H9 (cell line): Measurements from ENCODE around the gene GGA3. TPM values are rescaled to one million over a fixed set of nuclear protein-coding genes. Genes with fewer than 3 reads are reported as not detected.
A peak's percentile ranks its signal among the peaks of the same experiment; 100 is the strongest.
"Not testable (repeated sequence)": the region's sequence is repeated elsewhere in the genome, so short reads cannot be mapped to it uniquely, and the experiment has no call there.

Experiments used
- DNase-seq: peaks from one replicate; pipeline ENCODE4 v3.0.0-alpha.2; 2017
- H2AFZ ChIP-seq: one replicate; pipeline ENCODE4 v1.6.1; 2013; ENCODE audit warnings: mild to moderate bottlenecking, low read length, control low read depth, moderate library complexity
- H2AK5ac ChIP-seq: 2 replicates; pipeline ENCODE4 v1.6.1; 2013; ENCODE audit warnings: low read length, control low read depth, mixed read lengths; ENCODE audit not compliant: insufficient read length
- H2BK120ac ChIP-seq: one replicate; pipeline ENCODE4 v1.6.1; 2013; ENCODE audit warnings: low read depth, mild to moderate bottlenecking, low read length, control low read depth, inconsistent platforms; ENCODE audit not compliant: poor library complexity, severe bottlenecking
- H2BK12ac ChIP-seq: 2 replicates; pipeline ENCODE4 v1.6.1; 2013; ENCODE audit warnings: low read length, control low read depth, mixed read lengths, low read depth; ENCODE audit not compliant: insufficient read length
- H2BK15ac ChIP-seq: 2 replicates; pipeline ENCODE4 v1.6.1; 2013; ENCODE audit warnings: low read depth, low read length, control low read depth
- H2BK20ac ChIP-seq: one replicate; pipeline ENCODE4 v1.6.1; 2013; ENCODE audit warnings: low read depth, mild to moderate bottlenecking, low read length, control low read depth, inconsistent platforms; ENCODE audit not compliant: poor library complexity, severe bottlenecking
- H2BK5ac ChIP-seq: 2 replicates; pipeline ENCODE4 v1.6.1; 2013; ENCODE audit warnings: low read length, control low read depth, mixed read lengths; ENCODE audit not compliant: insufficient read length
- H3K14ac ChIP-seq: 2 replicates; pipeline ENCODE4 v1.6.1; 2013; ENCODE audit warnings: low read length, control low read depth; ENCODE audit not compliant: insufficient read depth
- H3K18ac ChIP-seq: 2 replicates; pipeline ENCODE4 v1.6.1; 2013; ENCODE audit warnings: low read depth, mild to moderate bottlenecking, mixed read lengths, low read length, control low read depth; ENCODE audit not compliant: insufficient read length
- H3K23ac ChIP-seq: 2 replicates; pipeline ENCODE4 v1.6.1; 2013; ENCODE audit warnings: low read length, control low read depth, mixed read lengths, low read depth; ENCODE audit not compliant: insufficient read length
- H3K23me2 ChIP-seq: 2 replicates; pipeline ENCODE4 v1.6.1; 2013; ENCODE audit warnings: low read depth, mild to moderate bottlenecking, mixed read lengths, low read length, control low read depth; ENCODE audit not compliant: insufficient read length, poor library complexity, severe bottlenecking
- H3K27ac ChIP-seq: 2 replicates; pipeline ENCODE4 v1.5.1; 2013; ENCODE audit warnings: low read length, control low read depth, mixed read lengths, low read depth; ENCODE audit not compliant: insufficient read length
- H3K27me3 ChIP-seq: 2 replicates; pipeline ENCODE4 v1.6.1; 2013; ENCODE audit warnings: low read length, control low read depth, inconsistent platforms; ENCODE audit not compliant: insufficient read depth
- H3K4ac ChIP-seq: 2 replicates; pipeline ENCODE4 v1.6.1; 2013; ENCODE audit warnings: low read depth, mild to moderate bottlenecking, control low read depth, inconsistent platforms, low read length, moderate library complexity
- H3K4me1 ChIP-seq: 2 replicates; pipeline ENCODE4 v1.6.1; 2013; ENCODE audit warnings: low read length, control low read depth, inconsistent platforms; ENCODE audit not compliant: insufficient read depth
- H3K4me2 ChIP-seq: 2 replicates; pipeline ENCODE4 v1.6.1; 2013; ENCODE audit warnings: low read length, control low read depth, mixed read lengths; ENCODE audit not compliant: insufficient read length, insufficient read depth
- H3K56ac ChIP-seq: 2 replicates; pipeline ENCODE4 v1.6.1; 2013; ENCODE audit warnings: low read depth, mild to moderate bottlenecking, mixed read lengths, low read length, control low read depth; ENCODE audit not compliant: insufficient read length
- H3K79me1 ChIP-seq: 2 replicates; pipeline ENCODE4 v1.6.1; 2013; ENCODE audit warnings: low read depth, mild to moderate bottlenecking, moderate library complexity, low read length, control low read depth, inconsistent platforms; ENCODE audit not compliant: insufficient read depth, poor library complexity, severe bottlenecking
- H3K79me2 ChIP-seq: 2 replicates; pipeline ENCODE4 v1.6.1; 2013; ENCODE audit warnings: low read length, control low read depth, inconsistent platforms; ENCODE audit not compliant: insufficient read depth
- H3K9ac ChIP-seq: 2 replicates; pipeline ENCODE4 v1.6.1; 2013; ENCODE audit warnings: low read length, control low read depth, mixed read lengths; ENCODE audit not compliant: insufficient read length; ENCODE audit errors: extremely low read depth
- H3K9me3 ChIP-seq: one replicate; pipeline ENCODE4 v1.6.1; 2013; ENCODE audit warnings: low read depth, low read length, inconsistent platforms; ENCODE audit not compliant: control insufficient read depth
- H3T11ph ChIP-seq: one replicate; pipeline ENCODE4 v1.6.1; 2013; ENCODE audit warnings: mild to moderate bottlenecking, low read length, control low read depth, inconsistent platforms
- H4K20me1 ChIP-seq: one replicate; pipeline ENCODE4 v1.6.1; 2013; ENCODE audit not compliant: control insufficient read depth, insufficient read length, insufficient read depth
- H4K5ac ChIP-seq: 2 replicates; pipeline ENCODE4 v1.6.1; 2013; ENCODE audit warnings: low read depth, mild to moderate bottlenecking, mixed read lengths, low read length, control low read depth; ENCODE audit not compliant: insufficient read length
- H4K8ac ChIP-seq: replicated peaks from 2 replicates; pipeline ENCODE4 v1.6.1; 2013; ENCODE audit warnings: low read length, control low read depth, mixed read lengths, low read depth; ENCODE audit not compliant: insufficient read length
- H4K91ac ChIP-seq: 2 replicates; pipeline ENCODE4 v1.6.1; 2013; ENCODE audit warnings: low read depth, mild to moderate bottlenecking, moderate library complexity, mixed read lengths, low read length, control low read depth; ENCODE audit not compliant: insufficient read length
- H3K27ac Mint-ChIP-seq, 3 experiments: 2 replicates in 2 of 3; 3 replicates in 1 of 3; pipeline ENCODE4 v1.8.0; 2020 to 2021; ENCODE audit warnings: mixed read lengths in 3 of 3, mild to moderate bottlenecking in 1 of 3, moderate library complexity in 1 of 3
- H3K27me3 Mint-ChIP-seq: 2 replicates; pipeline ENCODE4 v1.8.0; 2021; ENCODE audit warnings: low read depth, mild to moderate bottlenecking, moderate library complexity, mixed read lengths
- H3K36me3 Mint-ChIP-seq, 3 experiments: 2 replicates in 2 of 3; 3 replicates in 1 of 3; pipeline ENCODE4 v1.8.0; 2020 to 2021; ENCODE audit warnings: low read depth in 3 of 3, mixed read lengths in 3 of 3; ENCODE audit not compliant: insufficient read depth in 1 of 3
- H3K4me1 Mint-ChIP-seq, 2 experiments: 2 replicates each; pipeline ENCODE4 v1.8.0; 2020; ENCODE audit warnings: mixed read lengths in 2 of 2
- H3K4me3 Mint-ChIP-seq, 2 experiments: 2 replicates in 1 of 2; 3 replicates in 1 of 2; pipeline ENCODE4 v1.8.0; 2020 to 2021; ENCODE audit warnings: mild to moderate bottlenecking in 2 of 2, mixed read lengths in 2 of 2, moderate library complexity in 1 of 2
- H3K9me3 Mint-ChIP-seq, 2 experiments: 2 replicates in 1 of 2; 3 replicates in 1 of 2; pipeline ENCODE4 v1.8.0; 2020; ENCODE audit warnings: mild to moderate bottlenecking in 2 of 2, mixed read lengths in 2 of 2, moderate library complexity in 1 of 2
- WGBS: extraction: QIAGEN DNeasy Blood & Tissue Kit; methylation state at CpG from one replicate; pipeline ENCODE4 v1.1.7; 2013; ENCODE audit warnings: missing lambda C conversion rate, low lambda C conversion rate, mixed read lengths; ENCODE audit not compliant: insufficient read length; ENCODE audit errors: extremely low coverage; 5-methylcytosine and 5-hydroxymethylcytosine counted together
- total RNA-seq: library from RNA; stranded (reverse); gene quantifications from 2 replicates; pipeline ENCODE4 v1.2.1, GENCODE V29; 2021

The GGA3 gene
- total RNA-seq, 1 experiment from 2014 or later, result 50.3 TPM

- H3K27ac Mint-ChIP-seq, result peak overlapping the region in 1 of 3 experiments; percentile 1; a peak in 2 of 7 replicates
These were observed 5.3 kb downstream of the GGA3 start for GRCh38 chr17:75255954-75256698.

More at GRCh38 chr17:75255954-75256698, 5.3 kb downstream of the GGA3 start:
- not testable (repeated sequence) for H2AK5ac ChIP-seq, H3K4ac ChIP-seq, H4K8ac ChIP-seq, H3T11ph ChIP-seq, H4K20me1 ChIP-seq, H3K56ac ChIP-seq, H2BK5ac ChIP-seq, H3K9me3 ChIP-seq, H3K4me3 Mint-ChIP-seq, H4K91ac ChIP-seq, H3K23ac ChIP-seq, H3K9ac ChIP-seq, H2BK15ac ChIP-seq, H3K27me3 ChIP-seq, H4K5ac ChIP-seq, H3K14ac ChIP-seq, H3K18ac ChIP-seq, H3K4me1 ChIP-seq, H2BK12ac ChIP-seq, H2BK20ac ChIP-seq, H2AFZ ChIP-seq, H3K23me2 ChIP-seq, H3K79me1 ChIP-seq, H3K27me3 Mint-ChIP-seq, DNase-seq, H3K27ac ChIP-seq, H3K9me3 Mint-ChIP-seq, H3K4me2 ChIP-seq, H2BK120ac ChIP-seq
- H3K4me1 Mint-ChIP-seq, result peaks cover 51 to 54% of the 10 kb centered on the region in 2 experiments
- peaks cover 16% of the 10 kb centered on the region for H3K79me2 ChIP-seq
- no CpG with 5 or more reads among the region's 11 CpGs for WGBS
- H3K36me3 Mint-ChIP-seq, result peaks cover 0 to 13% (median 2%) of the 10 kb centered on the region in 3 experiments; a peak in 4 of 7 replicates
